ENCODE results near the gene RPS25.

The RPS25 gene

GRCh38 chr11:119030329-119031047 lies 12.3 kb upstream of the RPS25 start, which contains the start of gene SLC37A4:
TSS of gene SLC37A4 (minus strand) at chr11:119030877.
- peaks cover 20% of the 10 kb centered on the region for H3K4me1 ChIP-seq (ENCODE audit: low read length)
- H3K4me2 ChIP-seq (ENCODE audit: low read depth, low read length), result peak within 1 kb of the TSS; percentile 100
- H4K20me1 ChIP-seq (ENCODE audit: insufficient read depth, low read length), result no peaks in the 10 kb centered on the region
- no peaks in the 10 kb centered on the region for H3K9me2 ChIP-seq (replicated peaks; ENCODE audit: insufficient read depth, low read length)
- peak; percentile 99 for DNase-seq
- peaks cover 52% of the 10 kb centered on the region for H3K79me2 ChIP-seq (ENCODE audit: low read length)
- no peaks in the 10 kb centered on the region for H3K27me3 ChIP-seq (replicated peaks; ENCODE audit: insufficient read depth, low read length)
- H3K4me3 ChIP-seq (ENCODE audit: low read length), result peak within 1 kb of the TSS; percentile 88
- no peaks in the 10 kb centered on the region for H3K9me3 ChIP-seq (replicated peaks; ENCODE audit: insufficient read depth, low read length)
- H3F3A ChIP-seq (ENCODE audit: insufficient read depth, low read length), result peaks cover 15% of the 10 kb centered on the region
- peak within 1 kb of the TSS; percentile 45 for H2AFZ ChIP-seq (ENCODE audit: low read length)
- peak within 1 kb of the TSS; percentile 91 for H3K9ac ChIP-seq (ENCODE audit: low read length)
- no peak for TF ChIP-seq EZH2phosphoT487 (IDR thresholded peaks at IDR 0.05; ENCODE audit: low read length)
- TF ChIP-seq CTCF (IDR thresholded peaks at IDR 0.05; ENCODE audit: low read length), result peak; percentile 84; the same call in 1 of the 2 replicates
- TF ChIP-seq EZH2 (optimal IDR thresholded peaks at IDR 0.05; ENCODE audit: low read depth, low read length), result no peak
- H3K27ac ChIP-seq (ENCODE audit: low read length), result peak within 1 kb of the TSS; percentile 76
- no peaks in the 10 kb centered on the region for H3K36me3 ChIP-seq (replicated peaks; ENCODE audit: insufficient read depth, low read length)

DNA sequence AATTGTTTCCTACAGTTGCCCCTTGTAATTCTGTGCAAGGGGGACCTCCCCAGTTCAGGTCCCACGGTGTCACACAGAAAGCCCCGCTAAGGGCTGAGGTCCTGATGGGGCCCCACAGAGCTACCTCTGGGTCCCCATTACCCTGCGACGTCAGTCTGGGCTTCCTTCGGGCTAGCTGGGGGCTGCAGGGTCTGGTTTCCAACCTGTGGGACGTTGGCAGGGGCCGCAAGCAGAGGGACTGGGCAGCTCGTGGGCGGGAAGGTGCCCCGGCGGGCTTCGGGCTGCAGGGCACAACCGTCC lies 11.8 kb upstream of the RPS25 start:
- H3F3A ChIP-seq (ENCODE audit: insufficient read depth, low read length), result peaks cover 15% of the 10 kb centered on the region
- no peak for DNase-seq
- H3K4me2 ChIP-seq (ENCODE audit: low read depth, low read length), result peak overlapping the region; percentile 100
- H3K4me1 ChIP-seq (ENCODE audit: low read length), result peaks cover 21% of the 10 kb centered on the region
- H3K36me3 ChIP-seq (replicated peaks; ENCODE audit: insufficient read depth, low read length), result no peaks in the 10 kb centered on the region
- H4K20me1 ChIP-seq (ENCODE audit: insufficient read depth, low read length), result no peaks in the 10 kb centered on the region
- H3K9ac ChIP-seq (ENCODE audit: low read length), result peak overlapping the region; percentile 91
- TF ChIP-seq EZH2 (optimal IDR thresholded peaks at IDR 0.05; ENCODE audit: low read depth, low read length) (no peak), CTCF (IDR thresholded peaks at IDR 0.05; ENCODE audit: low read length) (no peak), EZH2phosphoT487 (IDR thresholded peaks at IDR 0.05; ENCODE audit: low read length) (no peak)
- H3K27ac ChIP-seq (ENCODE audit: low read length), result peak overlapping the region; percentile 76
- H3K4me3 ChIP-seq (ENCODE audit: low read length), result peak overlapping the region; percentile 88
- peaks cover 57% of the 10 kb centered on the region for H3K79me2 ChIP-seq (ENCODE audit: low read length)
- peak overlapping the region; percentile 45 for H2AFZ ChIP-seq (ENCODE audit: low read length)
- H3K9me3 ChIP-seq (replicated peaks; ENCODE audit: insufficient read depth, low read length), result no peaks in the 10 kb centered on the region
- no peaks in the 10 kb centered on the region for H3K27me3 ChIP-seq (replicated peaks; ENCODE audit: insufficient read depth, low read length)
- H3K9me2 ChIP-seq (replicated peaks; ENCODE audit: insufficient read depth, low read length), result no peaks in the 10 kb centered on the region

DNA sequence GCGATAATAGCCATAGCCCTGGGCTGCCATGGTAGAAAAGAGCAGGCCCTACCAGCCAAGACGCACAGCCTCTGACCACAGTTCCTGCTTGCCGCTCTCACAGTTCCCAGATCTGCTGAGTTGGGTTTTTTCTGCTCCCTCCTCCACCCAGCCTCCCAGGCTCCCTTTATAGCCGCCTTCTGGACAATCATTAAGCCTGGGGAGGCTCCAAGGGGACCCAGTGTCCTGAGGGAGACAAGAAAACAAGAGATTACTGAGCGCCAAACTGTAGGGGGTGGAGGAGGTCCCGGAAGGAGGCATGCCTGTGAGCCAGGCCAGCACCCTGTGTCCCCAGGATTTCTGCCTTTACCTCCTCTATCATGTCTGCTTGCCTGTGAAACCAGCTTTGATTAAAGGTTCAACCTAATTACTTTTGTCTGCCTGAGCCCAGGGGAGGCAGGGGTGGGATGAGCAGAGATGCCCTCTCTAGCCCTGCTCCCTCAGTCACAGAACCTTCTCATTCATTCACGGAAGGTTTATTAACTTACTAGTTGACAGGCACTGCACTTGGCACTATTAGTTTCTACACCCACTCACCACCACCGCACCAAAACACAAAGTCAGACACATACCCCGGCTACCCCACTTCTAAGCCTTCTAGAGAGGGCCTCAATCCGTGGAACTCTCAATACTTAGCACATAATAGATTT lies 11.3 kb upstream of the RPS25 start:
- Histone ChIP-seq H3K9me2 (replicated peaks; ENCODE audit: insufficient read depth, low read length) (no peaks in the 10 kb centered on the region), H3K27ac (ENCODE audit: low read length) (peak overlapping the region; percentile 76), H3K9ac (ENCODE audit: low read length) (peak overlapping the region; percentile 91), H2AFZ (ENCODE audit: low read length) (peak overlapping the region; percentile 45), H3K79me2 (ENCODE audit: low read length) (peaks cover 62% of the 10 kb centered on the region), H3F3A (ENCODE audit: insufficient read depth, low read length) (peaks cover 16% of the 10 kb centered on the region), H3K4me3 (ENCODE audit: low read length) (peak overlapping the region; percentile 88), H3K4me2 (ENCODE audit: low read depth, low read length) (peak overlapping the region; percentile 100), H3K27me3 (replicated peaks; ENCODE audit: insufficient read depth, low read length) (no peaks in the 10 kb centered on the region), H3K36me3 (replicated peaks; ENCODE audit: insufficient read depth, low read length) (no peaks in the 10 kb centered on the region), H4K20me1 (ENCODE audit: insufficient read depth, low read length) (no peaks in the 10 kb centered on the region), H3K4me1 (ENCODE audit: low read length) (peaks cover 26% of the 10 kb centered on the region), H3K9me3 (replicated peaks; ENCODE audit: insufficient read depth, low read length) (no peaks in the 10 kb centered on the region)
- TF ChIP-seq EZH2phosphoT487 (IDR thresholded peaks at IDR 0.05; ENCODE audit: low read length), result no peak
- TF ChIP-seq CTCF (IDR thresholded peaks at IDR 0.05; ENCODE audit: low read length), result no peak
- TF ChIP-seq EZH2 (optimal IDR thresholded peaks at IDR 0.05; ENCODE audit: low read depth, low read length), result no peak
- peak; percentile 74 for DNase-seq
